Gastroesophageal sphincter (tissue), 3 donors: ENCODE measurements around the gene CCSER2.

ENCODE experiments used
- POLR2A ChIP-seq, 2 donors: fragments of 450-650 bp; IDR thresholded peaks; one replicate each; pipeline ENCODE4 v1.6.1; 2017; ENCODE audit warnings: antibody characterized with exemption in 2 of 2, mild to moderate bottlenecking in 2 of 2, moderate library complexity in 1 of 2
- POLR2AphosphoS5 ChIP-seq: sonication (generic); formaldehyde crosslinking; IDR thresholded peaks from one replicate; pipeline ENCODE4 v1.6.1; 2017; ENCODE audit warnings: antibody characterized with exemption
- TF ChIP-seq, protein P1 (sequence below), 4 experiments: fragments of 200-600 bp in 2 of 4; fragments of 450-650 bp in 2 of 4; sonication (generic) in 1 of 4; IDR thresholded peaks; one replicate each; pipeline ENCODE4 v1.5.1; 2017 to 2019; ENCODE audit warnings: antibody characterized with exemption in 4 of 4, mild to moderate bottlenecking in 2 of 4, moderate library complexity in 2 of 4

DNA sequence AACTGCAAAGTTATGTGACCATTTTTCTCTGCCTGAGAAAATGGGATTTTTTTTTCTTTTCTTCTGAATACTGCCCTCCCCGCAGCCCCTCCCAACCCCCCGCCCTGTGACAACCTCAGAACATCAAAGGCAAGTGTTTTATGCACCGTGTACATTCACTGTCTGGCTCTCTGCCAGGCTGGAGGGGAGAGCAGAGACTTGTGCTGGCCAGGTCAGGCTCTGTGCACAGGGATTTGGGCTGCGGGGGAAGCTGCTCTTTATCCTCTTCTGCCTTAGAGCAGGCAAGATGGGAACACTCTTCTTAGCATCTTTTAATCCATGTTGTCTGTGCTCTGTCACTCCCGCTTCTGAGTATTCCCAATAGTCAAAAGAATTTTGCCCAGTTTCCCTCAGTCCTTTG is 195.1 kb downstream of the CCSER2 start:
- TF ChIP-seq, protein P1, sequence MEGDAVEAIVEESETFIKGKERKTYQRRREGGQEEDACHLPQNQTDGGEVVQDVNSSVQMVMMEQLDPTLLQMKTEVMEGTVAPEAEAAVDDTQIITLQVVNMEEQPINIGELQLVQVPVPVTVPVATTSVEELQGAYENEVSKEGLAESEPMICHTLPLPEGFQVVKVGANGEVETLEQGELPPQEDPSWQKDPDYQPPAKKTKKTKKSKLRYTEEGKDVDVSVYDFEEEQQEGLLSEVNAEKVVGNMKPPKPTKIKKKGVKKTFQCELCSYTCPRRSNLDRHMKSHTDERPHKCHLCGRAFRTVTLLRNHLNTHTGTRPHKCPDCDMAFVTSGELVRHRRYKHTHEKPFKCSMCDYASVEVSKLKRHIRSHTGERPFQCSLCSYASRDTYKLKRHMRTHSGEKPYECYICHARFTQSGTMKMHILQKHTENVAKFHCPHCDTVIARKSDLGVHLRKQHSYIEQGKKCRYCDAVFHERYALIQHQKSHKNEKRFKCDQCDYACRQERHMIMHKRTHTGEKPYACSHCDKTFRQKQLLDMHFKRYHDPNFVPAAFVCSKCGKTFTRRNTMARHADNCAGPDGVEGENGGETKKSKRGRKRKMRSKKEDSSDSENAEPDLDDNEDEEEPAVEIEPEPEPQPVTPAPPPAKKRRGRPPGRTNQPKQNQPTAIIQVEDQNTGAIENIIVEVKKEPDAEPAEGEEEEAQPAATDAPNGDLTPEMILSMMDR (IDR thresholded peaks at IDR 0.05) = no peak
- TF ChIP-seq POLR2AphosphoS5 (no peak), POLR2A (IDR thresholded peaks at IDR 0.05) (no peak)
